OCI-LY3 (cell line): ENCODE data around the gene KRTAP10-2.

Source experiments
- H2AFZ ChIP-seq: fragments of 200-600, 300-600 bp; shearing (Covaris generic); 2 replicates; pipeline ENCODE4 v1.6.0; 2014; ENCODE audit warnings: antibody characterized with exemption, low read depth, low read length
- H3K27ac ChIP-seq: fragments of 200-600, 300-600 bp; sonication (generic); 2 replicates; pipeline ENCODE4 v1.5.1; 2014; ENCODE audit warnings: mild to moderate bottlenecking, low read length, moderate library complexity, mixed read lengths
- H3K27me3 ChIP-seq: fragments of 200-600, 300-600 bp; sonication (generic); 2 replicates; pipeline ENCODE4 v1.6.1; 2014; ENCODE audit warnings: low read depth, low read length, mixed read lengths
- H3K36me3 ChIP-seq: fragments of 200-600, 300-600 bp; sonication (generic); replicated peaks from 2 replicates; pipeline ENCODE3; 2014; ENCODE audit warnings: low read depth, low read length, mixed read lengths
- H3K4me1 ChIP-seq: fragments of 300-600, 200-600 bp; sonication (generic); 2 replicates; pipeline ENCODE4 v1.6.1; 2014; ENCODE audit warnings: low read length, mixed read lengths
- H3K4me2 ChIP-seq: fragments of 200-600, 300-600 bp; sonication (generic); 2 replicates; pipeline ENCODE4 v1.6.1; 2014; ENCODE audit warnings: low read length, mixed read lengths
- H3K4me3 ChIP-seq: fragments of 300-600, 200-600 bp; sonication (generic); 2 replicates; pipeline ENCODE4 v1.5.1; 2014; ENCODE audit warnings: antibody characterized with exemption, mild to moderate bottlenecking, low read length, moderate library complexity
- H3K79me2 ChIP-seq: fragments of 300-600, 200-600 bp; shearing (Covaris generic); 2 replicates; pipeline ENCODE4 v1.6.1; 2014; ENCODE audit warnings: mild to moderate bottlenecking, low read length, mixed read lengths
- H3K9ac ChIP-seq: fragments of 300-600, 200-600 bp; shearing (Covaris generic); 2 replicates; pipeline ENCODE4 v1.6.0; 2014; ENCODE audit warnings: mild to moderate bottlenecking, low read length, moderate library complexity
- H3K9me3 ChIP-seq: fragments of 200-600, 300-600 bp; shearing (Covaris generic); 2 replicates; pipeline ENCODE4 v1.6.1; 2014; ENCODE audit warnings: low read length, mixed read lengths; ENCODE audit not compliant: insufficient read depth
- H4K20me1 ChIP-seq: fragments of 200-600, 300-600 bp; sonication (generic); 2 replicates; pipeline ENCODE4 v1.6.1; 2016; ENCODE audit warnings: low read length, mixed read lengths; ENCODE audit not compliant: insufficient read depth
- EZH2phosphoT487 ChIP-seq: fragments of 200-600 bp; shearing (Covaris generic); IDR thresholded peaks from 2 replicates; pipeline ENCODE4 v1.6.1; 2018; ENCODE audit warnings: antibody characterized with exemption, mixed run types, low read depth
- TF ChIP-seq, protein P1 (sequence below): fragments of 200-600, 300-600 bp; sonication (generic); IDR thresholded peaks from 2 replicates; pipeline ENCODE4 v1.5.1; 2014; ENCODE audit warnings: antibody characterized with exemption, low read length, low read depth

The KRTAP10-2 gene

DNA sequence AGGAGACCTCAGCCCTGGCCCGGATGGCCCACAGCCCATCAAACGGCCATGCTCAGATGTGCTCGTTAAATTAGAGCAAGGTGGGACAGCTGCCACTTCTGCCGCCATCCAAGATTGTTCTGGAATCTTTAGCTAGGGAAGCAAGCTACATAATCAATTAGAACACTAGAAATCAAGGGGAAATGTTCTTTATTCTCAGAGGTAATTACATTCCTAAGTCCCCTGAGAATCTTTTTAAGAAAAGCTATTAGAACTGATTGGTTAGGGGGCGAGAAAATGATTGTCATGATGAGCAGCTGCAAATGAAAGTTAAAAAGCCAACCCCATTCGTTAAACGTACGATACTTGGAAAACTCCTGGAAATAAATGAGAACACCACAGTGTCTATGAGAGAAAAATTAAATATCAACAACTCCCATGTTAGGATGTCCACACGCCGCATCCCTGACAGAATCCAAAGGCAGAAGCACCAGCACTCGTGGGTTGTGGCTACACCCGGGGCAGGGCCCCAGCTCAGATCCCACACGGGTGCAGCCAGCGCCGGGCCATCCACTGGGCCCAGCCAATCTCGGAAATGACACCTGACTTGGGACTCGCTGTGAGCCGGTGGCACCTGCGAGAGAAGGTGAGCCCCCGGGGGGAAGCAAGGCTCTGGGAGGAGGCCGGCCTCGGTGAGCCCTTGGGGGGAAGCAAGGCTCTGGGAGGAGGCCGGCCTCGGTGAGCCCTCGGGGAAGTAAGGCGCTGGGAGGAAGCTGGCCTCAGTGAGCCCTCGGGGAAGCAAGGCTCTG lies 48.9 kb downstream of the KRTAP10-2 start:
- Histone ChIP-seq H4K20me1 (no peaks in the 10 kb centered on the region), H3K9me3 (no peaks in the 10 kb centered on the region), H3K4me2 (no peak overlapping the region), H3K4me1 (no peaks in the 10 kb centered on the region; the same call in 1 of the 2 replicates), H3K4me3 (no peak overlapping the region), H3K36me3 (no peaks in the 10 kb centered on the region), H3K27ac (no peak overlapping the region), H3K79me2 (no peaks in the 10 kb centered on the region), H3K27me3 (peaks cover 3% of the 10 kb centered on the region; the same call in 1 of the 2 replicates), H2AFZ (no peak overlapping the region), H3K9ac (no peak overlapping the region)
- no peak for TF ChIP-seq EZH2phosphoT487
- TF ChIP-seq, protein P1, sequence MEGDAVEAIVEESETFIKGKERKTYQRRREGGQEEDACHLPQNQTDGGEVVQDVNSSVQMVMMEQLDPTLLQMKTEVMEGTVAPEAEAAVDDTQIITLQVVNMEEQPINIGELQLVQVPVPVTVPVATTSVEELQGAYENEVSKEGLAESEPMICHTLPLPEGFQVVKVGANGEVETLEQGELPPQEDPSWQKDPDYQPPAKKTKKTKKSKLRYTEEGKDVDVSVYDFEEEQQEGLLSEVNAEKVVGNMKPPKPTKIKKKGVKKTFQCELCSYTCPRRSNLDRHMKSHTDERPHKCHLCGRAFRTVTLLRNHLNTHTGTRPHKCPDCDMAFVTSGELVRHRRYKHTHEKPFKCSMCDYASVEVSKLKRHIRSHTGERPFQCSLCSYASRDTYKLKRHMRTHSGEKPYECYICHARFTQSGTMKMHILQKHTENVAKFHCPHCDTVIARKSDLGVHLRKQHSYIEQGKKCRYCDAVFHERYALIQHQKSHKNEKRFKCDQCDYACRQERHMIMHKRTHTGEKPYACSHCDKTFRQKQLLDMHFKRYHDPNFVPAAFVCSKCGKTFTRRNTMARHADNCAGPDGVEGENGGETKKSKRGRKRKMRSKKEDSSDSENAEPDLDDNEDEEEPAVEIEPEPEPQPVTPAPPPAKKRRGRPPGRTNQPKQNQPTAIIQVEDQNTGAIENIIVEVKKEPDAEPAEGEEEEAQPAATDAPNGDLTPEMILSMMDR = no peak
